ENCODE measurements around the gene STX1A. TPM values are rescaled to one million over a fixed set of nuclear protein-coding genes. Genes with fewer than 3 reads are reported as not detected.

Gene STX1A
- total and polyA plus RNA-seq, 2 experiments from 2014 or later = 9.8 to 20.6 TPM

DNA sequence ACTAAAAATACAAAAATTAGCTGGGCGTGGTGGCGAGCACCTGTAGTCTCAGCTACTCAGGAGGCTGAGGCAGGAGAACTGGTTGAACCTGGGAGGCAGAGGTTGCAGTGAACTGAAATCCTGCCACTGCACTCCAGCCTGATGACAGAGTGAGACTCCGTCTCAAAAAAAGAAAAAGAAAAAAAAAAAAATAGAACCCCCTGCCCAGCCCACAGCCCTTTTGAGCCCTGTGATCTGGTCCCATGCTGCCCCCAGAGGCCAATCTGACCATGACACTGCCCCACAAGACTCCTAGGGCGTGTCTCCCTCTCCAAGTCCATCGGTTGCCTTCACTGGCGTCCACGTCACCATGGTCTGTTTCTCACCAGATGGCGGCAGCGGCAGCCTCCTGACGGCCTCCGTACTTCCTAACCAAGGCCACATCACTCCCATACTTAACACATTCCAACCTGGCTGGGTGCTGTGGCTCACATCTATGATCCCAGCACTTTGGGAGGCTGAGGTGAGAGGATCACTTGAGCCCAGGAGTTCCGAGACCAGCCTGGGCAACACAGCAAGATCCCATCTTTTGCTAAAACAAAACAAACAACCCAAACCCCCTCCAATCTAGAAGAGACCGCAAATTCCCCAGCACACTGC, 18.0 kb downstream of the STX1A start:
- no peak overlapping the region for H3K4me3 ChIP-seq
- H3K9me3 ChIP-seq (ENCODE audit: low read depth) = no peaks in the 10 kb centered on the region
- H3K4me1 ChIP-seq (ENCODE audit: low read depth) = peaks cover 6% of the 10 kb centered on the region
- TF ChIP-seq, protein P1, sequence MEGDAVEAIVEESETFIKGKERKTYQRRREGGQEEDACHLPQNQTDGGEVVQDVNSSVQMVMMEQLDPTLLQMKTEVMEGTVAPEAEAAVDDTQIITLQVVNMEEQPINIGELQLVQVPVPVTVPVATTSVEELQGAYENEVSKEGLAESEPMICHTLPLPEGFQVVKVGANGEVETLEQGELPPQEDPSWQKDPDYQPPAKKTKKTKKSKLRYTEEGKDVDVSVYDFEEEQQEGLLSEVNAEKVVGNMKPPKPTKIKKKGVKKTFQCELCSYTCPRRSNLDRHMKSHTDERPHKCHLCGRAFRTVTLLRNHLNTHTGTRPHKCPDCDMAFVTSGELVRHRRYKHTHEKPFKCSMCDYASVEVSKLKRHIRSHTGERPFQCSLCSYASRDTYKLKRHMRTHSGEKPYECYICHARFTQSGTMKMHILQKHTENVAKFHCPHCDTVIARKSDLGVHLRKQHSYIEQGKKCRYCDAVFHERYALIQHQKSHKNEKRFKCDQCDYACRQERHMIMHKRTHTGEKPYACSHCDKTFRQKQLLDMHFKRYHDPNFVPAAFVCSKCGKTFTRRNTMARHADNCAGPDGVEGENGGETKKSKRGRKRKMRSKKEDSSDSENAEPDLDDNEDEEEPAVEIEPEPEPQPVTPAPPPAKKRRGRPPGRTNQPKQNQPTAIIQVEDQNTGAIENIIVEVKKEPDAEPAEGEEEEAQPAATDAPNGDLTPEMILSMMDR (IDR thresholded peaks at IDR 0.05; ENCODE audit: low read depth, low read length) = peak; percentile 67
- no peaks in the 10 kb centered on the region for H3K27me3 ChIP-seq
- DNase-seq (ENCODE audit: low read depth in 1 of 2, low spot score in 1 of 2) = peak; percentile 48 to 57
- H3K36me3 ChIP-seq = peaks cover 7% of the 10 kb centered on the region
- no peak overlapping the region for H3K27ac ChIP-seq

DNA sequence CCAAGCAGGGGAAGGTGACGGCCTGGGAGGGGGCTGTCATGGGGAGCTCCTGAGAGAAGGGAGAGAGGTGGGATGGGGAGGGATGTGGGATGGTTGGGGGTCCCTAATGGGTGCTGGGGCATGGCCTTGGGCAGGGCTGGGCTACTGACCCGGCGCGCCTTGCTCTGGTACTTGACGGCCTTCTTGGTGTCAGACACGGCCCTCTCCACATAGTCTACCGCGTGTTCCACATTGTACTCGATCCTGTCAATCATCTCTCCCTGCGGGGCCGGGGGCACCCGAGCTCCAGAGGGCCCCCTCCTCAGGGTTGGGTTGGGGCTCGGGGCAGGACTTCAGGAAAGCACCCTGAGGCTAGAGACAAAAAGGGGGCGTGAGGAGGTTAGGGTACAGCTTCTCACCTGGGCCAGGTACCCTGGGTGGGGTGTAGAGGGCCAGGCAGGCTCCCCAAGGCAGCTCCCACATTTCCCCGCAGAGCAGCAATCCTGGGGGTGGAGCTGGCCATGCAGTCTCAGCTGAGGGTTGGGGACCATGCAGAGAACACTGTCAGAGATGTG, 18.8 kb downstream of the STX1A start:
- TF ChIP-seq, protein P1 (IDR thresholded peaks at IDR 0.05; ENCODE audit: low read depth, low read length) = no peak
- Histone ChIP-seq H3K27me3 (no peaks in the 10 kb centered on the region), H3K27ac (no peak overlapping the region), H3K4me1 (ENCODE audit: low read depth) (peaks cover 6% of the 10 kb centered on the region), H3K9me3 (ENCODE audit: low read depth) (no peaks in the 10 kb centered on the region), H3K36me3 (peaks cover 9% of the 10 kb centered on the region), H3K4me3 (no peak overlapping the region)
- no peak for DNase-seq (ENCODE audit: low read depth in 1 of 2, low spot score in 1 of 2)

DNA sequence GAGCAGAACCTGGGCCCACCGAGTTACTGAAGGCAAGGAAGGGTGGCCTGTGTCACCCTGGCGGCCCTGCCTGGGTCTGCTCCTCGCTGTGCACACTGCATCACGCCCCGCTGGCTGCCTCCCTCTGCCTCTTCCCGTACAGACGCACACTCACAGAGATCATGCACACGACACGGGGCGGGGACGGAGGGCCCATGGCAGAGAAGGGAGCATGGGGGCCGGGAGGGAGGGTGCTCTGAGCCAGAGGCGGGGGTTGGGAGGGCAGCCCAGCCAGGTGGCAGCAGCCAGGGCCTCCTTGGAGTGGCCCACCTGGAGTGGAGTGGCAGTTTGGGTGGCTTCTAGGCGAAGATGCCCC, 19.4 kb downstream of the STX1A start:
- H3K36me3 ChIP-seq = peaks cover 15% of the 10 kb centered on the region
- no peak overlapping the region for H3K27ac ChIP-seq
- no peaks in the 10 kb centered on the region for H3K9me3 ChIP-seq (ENCODE audit: low read depth)
- H3K4me3 ChIP-seq = no peak overlapping the region
- DNase-seq (ENCODE audit: low read depth in 1 of 2, low spot score in 1 of 2) = no peak
- TF ChIP-seq, protein P1 (IDR thresholded peaks at IDR 0.05; ENCODE audit: low read depth, low read length) = no peak
- H3K4me1 ChIP-seq (ENCODE audit: low read depth) = peaks cover 6% of the 10 kb centered on the region
- H3K27me3 ChIP-seq = no peaks in the 10 kb centered on the region

DNA sequence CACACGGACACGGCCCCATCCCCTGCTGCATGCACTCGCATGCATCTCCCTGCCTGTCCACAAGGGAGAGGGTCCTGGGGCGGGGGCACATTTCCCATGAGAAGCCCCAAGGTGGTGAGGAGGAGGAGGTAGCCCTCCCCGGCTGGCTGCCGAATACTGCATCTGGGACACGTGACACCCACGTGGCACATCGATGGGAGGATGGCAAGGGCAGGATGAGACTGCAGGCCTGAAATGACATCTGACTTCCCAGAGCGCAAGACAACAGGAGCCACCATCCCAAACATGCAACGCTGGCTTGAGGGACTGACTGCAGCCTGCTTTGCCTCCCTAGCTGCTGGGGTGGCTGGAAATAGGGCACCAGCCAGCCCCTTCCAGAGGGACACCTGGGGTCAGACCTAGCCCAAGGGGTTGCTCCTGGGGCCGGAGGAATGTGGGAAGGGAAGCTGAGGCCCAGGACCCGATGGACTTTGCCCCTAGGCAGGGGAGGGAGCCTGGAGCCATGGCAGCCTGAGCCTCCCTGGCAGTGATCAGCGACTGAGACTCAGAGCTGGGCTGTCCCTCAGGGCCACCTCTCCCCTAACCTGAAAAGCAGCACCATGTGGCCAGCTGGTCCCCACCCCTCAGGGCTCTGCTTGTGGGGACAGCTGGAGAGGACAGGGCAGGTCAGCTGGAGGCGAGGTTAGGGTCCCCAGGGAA, 19.9 kb downstream of the STX1A start:
- Histone ChIP-seq H3K4me3 (no peak overlapping the region), H3K9me3 (ENCODE audit: low read depth) (no peaks in the 10 kb centered on the region), H3K36me3 (peaks cover 15% of the 10 kb centered on the region), H3K27ac (no peak overlapping the region), H3K4me1 (ENCODE audit: low read depth) (peaks cover 6% of the 10 kb centered on the region), H3K27me3 (no peaks in the 10 kb centered on the region)
- TF ChIP-seq, protein P1 (IDR thresholded peaks at IDR 0.05; ENCODE audit: low read depth, low read length) = no peak
- DNase-seq (ENCODE audit: low read depth in 1 of 2, low spot score in 1 of 2) = no peak

DNA sequence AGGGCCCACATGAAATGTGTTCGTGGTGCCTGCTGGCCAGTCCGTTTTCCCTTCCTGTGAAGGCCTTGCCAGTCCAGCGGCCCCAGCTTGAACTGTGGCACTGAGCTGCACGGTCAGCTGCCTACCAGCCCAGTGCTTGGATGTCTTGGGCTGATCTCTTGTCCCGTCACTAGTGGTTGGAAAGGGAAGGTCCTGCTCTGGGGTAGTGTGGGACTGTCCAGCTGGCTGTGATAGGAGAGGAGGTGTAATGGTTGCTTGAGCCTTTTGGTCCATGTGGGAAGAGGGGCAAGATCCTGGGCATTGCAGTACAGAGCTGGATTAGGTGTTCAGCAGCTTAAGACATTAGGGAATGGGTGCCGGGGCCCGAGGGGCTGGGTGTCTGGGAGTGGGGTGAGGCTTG, 21.1 kb downstream of the STX1A start:
- Histone ChIP-seq H3K4me3 (no peak overlapping the region), H3K27ac (no peak overlapping the region), H3K27me3 (no peaks in the 10 kb centered on the region), H3K4me1 (ENCODE audit: low read depth) (peaks cover 4% of the 10 kb centered on the region), H3K36me3 (peaks cover 15% of the 10 kb centered on the region), H3K9me3 (ENCODE audit: low read depth) (no peaks in the 10 kb centered on the region)
- TF ChIP-seq, protein P1 (IDR thresholded peaks at IDR 0.05; ENCODE audit: low read depth, low read length) = no peak
- no peak for DNase-seq (ENCODE audit: low read depth in 1 of 2, low spot score in 1 of 2)

Data from cardiac muscle cell (in vitro differentiated cells and primary cell).